GM19328 (cell line): Measurements from ENCODE around the gene KRTAP4-4.
"Not testable (repeated sequence)": the region's sequence is repeated elsewhere in the genome, so short reads cannot be mapped to it uniquely, and the experiment has no call there.

Source experiments
- ATAC-seq: cut with Tn5 transposase; IDR thresholded peaks from one replicate; pipeline ENCODE4 v1.9.1; 2021; ENCODE audit warnings: mild to moderate bottlenecking, moderate library complexity; ENCODE audit not compliant: unreplicated experiment

Gene KRTAP4-4

GRCh38 chr17:41148971-41149651 lies 11.4 kb downstream of the KRTAP4-4 start:
- ATAC-seq, result not testable (repeated sequence)

GRCh38 chr17:41147531-41148204 lies 12.9 kb downstream of the KRTAP4-4 start:
- ATAC-seq, result no peak

GRCh38 chr17:41145261-41145660 lies 15.3 kb downstream of the KRTAP4-4 start:
- ATAC-seq, result no peak

GRCh38 chr17:41144846-41145245 lies 15.7 kb downstream of the KRTAP4-4 start:
- no peak for ATAC-seq

- ATAC-seq, result no peak
These were observed 19.2 kb downstream of the KRTAP4-4 start for GRCh38 chr17:41141361-41141760.

GRCh38 chr17:41140360-41141131 lies 20.0 kb downstream of the KRTAP4-4 start, which contains the start of gene KRTAP4-6:
TSS of gene KRTAP4-6 (minus strand) at chr17:41140544. CDS start at chr17:41140487, 57 bp downstream.
- ATAC-seq, result no peak

- ATAC-seq, result not testable (repeated sequence)
These were observed 20.7 kb downstream of the KRTAP4-4 start for GRCh38 chr17:41139865-41140264.

GRCh38 chr17:41133880-41134735 lies 26.4 kb downstream of the KRTAP4-4 start:
- no peak for ATAC-seq

- no peak for ATAC-seq
These were observed 28.6 kb downstream of the KRTAP4-4 start for GRCh38 chr17:41131979-41132378.

- ATAC-seq, result no peak
These were observed 33.2 kb downstream of the KRTAP4-4 start for GRCh38 chr17:41127371-41127770.

- no peak for ATAC-seq
These were observed 34.1 kb downstream of the KRTAP4-4 start for GRCh38 chr17:41126412-41126811.

GRCh38 chr17:41125064-41125463 lies 35.5 kb downstream of the KRTAP4-4 start:
- no peak for ATAC-seq

- not testable (repeated sequence) for ATAC-seq
These were observed 36.6 kb downstream of the KRTAP4-4 start, which contains the start of gene KRTAP4-12 for GRCh38 chr17:41123991-41124371. TSS of gene KRTAP4-12 (minus strand) at chr17:41124182. CDS start at chr17:41124122, 60 bp downstream.

GRCh38 chr17:41123292-41123990 lies 37.1 kb downstream of the KRTAP4-4 start:
- ATAC-seq, result not testable (repeated sequence)

GRCh38 chr17:41121742-41122141 lies 38.8 kb downstream of the KRTAP4-4 start:
- no peak for ATAC-seq

- not testable (repeated sequence) for ATAC-seq
These were observed 40.6 kb downstream of the KRTAP4-4 start for GRCh38 chr17:41119696-41120690.

- ATAC-seq, result no peak
These were observed 41.8 kb downstream of the KRTAP4-4 start for GRCh38 chr17:41118721-41119120.

GRCh38 chr17:41117846-41118386 lies 42.6 kb downstream of the KRTAP4-4 start, which contains the start of gene KRTAP4-11:
TSS of gene KRTAP4-11 (minus strand) at chr17:41118373. CDS start at chr17:41118315, 58 bp downstream.
- ATAC-seq, result not testable (repeated sequence)
